ENCODE measurements around the gene SLC10A6.
"Not testable (repeated sequence)": the region's sequence is repeated elsewhere in the genome, so short reads cannot be mapped to it uniquely, and the experiment has no call there.

Gene SLC10A6

DNA sequence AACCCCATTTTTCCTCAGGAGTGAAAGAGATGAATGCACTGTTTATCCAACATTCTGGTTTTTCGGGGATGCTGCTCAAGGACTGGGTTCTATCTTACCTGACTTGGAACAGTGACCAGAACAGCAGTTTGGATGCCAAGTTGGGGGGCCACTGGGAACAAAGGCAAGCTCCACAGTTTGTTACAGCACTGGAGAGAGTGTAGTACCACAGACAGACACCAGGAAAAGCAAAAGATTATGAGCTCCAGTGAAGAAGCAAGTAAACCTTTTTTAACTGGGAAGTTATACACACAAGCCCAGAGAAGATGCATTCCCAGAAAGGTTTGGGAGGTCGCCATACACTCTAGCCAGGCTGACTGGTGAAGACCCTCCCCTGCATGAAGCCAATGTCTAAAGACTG lies 29.5 kb upstream of the SLC10A6 start:
- no peak for DNase-seq (ENCODE audit: extremely low read depth, insufficient read length)
- Histone ChIP-seq H3K36me3 (ENCODE audit: control insufficient read depth, insufficient read depth, low read length) (no peaks in the 10 kb centered on the region), H3K27me3 (replicated peaks; ENCODE audit: control insufficient read depth, insufficient read depth, low read length) (no peaks in the 10 kb centered on the region; the same call in 1 of the 2 replicates), H3K4me3 (replicated peaks; ENCODE audit: low read depth, low read length) (no peak overlapping the region)
- TF ChIP-seq, protein P1, sequence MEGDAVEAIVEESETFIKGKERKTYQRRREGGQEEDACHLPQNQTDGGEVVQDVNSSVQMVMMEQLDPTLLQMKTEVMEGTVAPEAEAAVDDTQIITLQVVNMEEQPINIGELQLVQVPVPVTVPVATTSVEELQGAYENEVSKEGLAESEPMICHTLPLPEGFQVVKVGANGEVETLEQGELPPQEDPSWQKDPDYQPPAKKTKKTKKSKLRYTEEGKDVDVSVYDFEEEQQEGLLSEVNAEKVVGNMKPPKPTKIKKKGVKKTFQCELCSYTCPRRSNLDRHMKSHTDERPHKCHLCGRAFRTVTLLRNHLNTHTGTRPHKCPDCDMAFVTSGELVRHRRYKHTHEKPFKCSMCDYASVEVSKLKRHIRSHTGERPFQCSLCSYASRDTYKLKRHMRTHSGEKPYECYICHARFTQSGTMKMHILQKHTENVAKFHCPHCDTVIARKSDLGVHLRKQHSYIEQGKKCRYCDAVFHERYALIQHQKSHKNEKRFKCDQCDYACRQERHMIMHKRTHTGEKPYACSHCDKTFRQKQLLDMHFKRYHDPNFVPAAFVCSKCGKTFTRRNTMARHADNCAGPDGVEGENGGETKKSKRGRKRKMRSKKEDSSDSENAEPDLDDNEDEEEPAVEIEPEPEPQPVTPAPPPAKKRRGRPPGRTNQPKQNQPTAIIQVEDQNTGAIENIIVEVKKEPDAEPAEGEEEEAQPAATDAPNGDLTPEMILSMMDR (IDR thresholded peaks at IDR 0.05; ENCODE audit: insufficient read depth, low read length, poor library complexity, severe bottlenecking) = no peak

DNA sequence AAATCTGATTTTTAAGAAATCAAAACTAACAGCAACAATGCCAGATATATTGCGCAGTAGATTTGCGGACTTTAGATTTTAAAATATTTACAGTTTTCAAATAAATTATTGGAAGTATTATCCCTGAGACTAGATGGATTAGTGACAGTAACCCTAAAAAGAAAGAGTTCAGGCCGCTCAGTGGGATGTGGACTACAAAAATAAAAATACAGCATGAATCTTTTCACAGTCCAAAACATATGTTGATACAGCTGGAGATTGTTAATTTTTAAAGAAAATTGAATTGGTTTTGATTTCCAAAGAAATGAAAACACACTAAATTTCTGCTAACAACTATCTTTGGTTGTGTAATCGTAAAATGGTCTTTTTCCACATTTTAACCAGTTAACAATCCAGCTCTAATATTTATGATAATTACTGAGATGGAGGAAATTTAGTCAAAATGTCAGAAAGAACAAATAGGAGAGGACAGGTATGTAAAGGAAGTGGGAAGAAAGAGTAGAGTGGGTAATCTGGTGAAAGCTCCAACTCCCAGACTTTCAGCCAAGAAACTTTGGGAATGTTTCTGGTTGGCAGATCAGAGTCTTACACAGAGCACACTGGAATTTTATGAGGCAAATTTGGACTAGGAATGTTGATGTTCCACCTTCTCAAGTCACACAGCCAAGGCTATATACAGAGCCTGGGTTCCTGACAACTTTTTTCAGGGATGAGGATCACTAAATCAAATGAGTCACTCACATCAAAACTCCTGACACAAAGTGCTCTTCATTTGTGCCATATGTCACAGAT lies 27.9 kb upstream of the SLC10A6 start:
- TF ChIP-seq, protein P1 (IDR thresholded peaks at IDR 0.05; ENCODE audit: insufficient read depth, low read length, poor library complexity, severe bottlenecking) = no peak
- DNase-seq (ENCODE audit: extremely low read depth, insufficient read length) = no peak
- Histone ChIP-seq H3K4me3 (replicated peaks; ENCODE audit: low read depth, low read length) (no peak overlapping the region), H3K36me3 (ENCODE audit: control insufficient read depth, insufficient read depth, low read length) (no peaks in the 10 kb centered on the region), H3K27me3 (replicated peaks; ENCODE audit: control insufficient read depth, insufficient read depth, low read length) (no peaks in the 10 kb centered on the region; the same call in 1 of the 2 replicates)

DNA sequence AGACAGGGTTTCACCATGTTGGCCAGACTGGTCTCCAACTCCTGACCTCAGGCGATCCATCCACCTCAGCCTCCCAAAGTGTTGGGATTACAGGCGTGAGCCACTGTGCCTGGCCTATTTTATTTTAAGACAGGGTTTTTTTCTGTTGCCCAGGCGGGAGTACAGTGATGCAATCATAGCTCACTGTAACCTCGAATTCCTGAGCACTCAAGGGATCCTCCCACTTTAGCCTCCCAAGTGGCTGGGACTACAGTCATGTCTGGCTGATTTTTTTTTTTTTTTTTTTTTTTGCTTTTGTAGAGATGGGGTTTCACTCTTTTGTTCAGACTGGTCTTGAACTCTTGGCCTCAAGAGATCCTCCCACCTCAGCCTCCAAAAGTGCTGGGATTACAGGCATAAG lies 26.3 kb upstream of the SLC10A6 start:
- H3K36me3 ChIP-seq (ENCODE audit: control insufficient read depth, insufficient read depth, low read length) = not testable (repeated sequence)

DNA sequence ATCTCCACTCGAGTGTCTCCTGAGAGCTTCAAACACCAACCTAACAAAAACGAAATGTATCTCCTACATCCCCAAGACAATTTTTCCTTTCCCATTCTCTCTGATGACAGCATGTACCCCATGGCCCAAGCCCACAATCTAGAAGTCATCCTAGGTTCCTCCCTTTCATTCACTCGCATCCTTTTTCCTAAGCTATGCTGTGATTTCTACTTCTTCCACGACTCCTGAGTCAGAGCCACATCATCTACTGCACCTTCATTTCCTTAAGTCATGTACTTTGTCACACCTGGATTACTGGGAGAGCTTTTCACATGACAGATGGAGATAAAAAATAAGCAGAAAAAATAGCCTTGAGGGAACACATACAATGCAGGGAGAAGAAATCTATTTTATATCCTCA lies 23.0 kb upstream of the SLC10A6 start:
- TF ChIP-seq, protein P1 (IDR thresholded peaks at IDR 0.05; ENCODE audit: insufficient read depth, low read length, poor library complexity, severe bottlenecking) = no peak
- no peak for DNase-seq (ENCODE audit: extremely low read depth, insufficient read length)
- Histone ChIP-seq H3K27me3 (replicated peaks; ENCODE audit: control insufficient read depth, insufficient read depth, low read length) (no peaks in the 10 kb centered on the region; the same call in 1 of the 2 replicates), H3K4me3 (replicated peaks; ENCODE audit: low read depth, low read length) (no peak overlapping the region), H3K36me3 (ENCODE audit: control insufficient read depth, insufficient read depth, low read length) (no peaks in the 10 kb centered on the region)

More for the DNA sequence above, 26.3 kb upstream of the SLC10A6 start:
- not testable (repeated sequence) for H3K4me3 ChIP-seq (replicated peaks; ENCODE audit: low read depth, low read length); H3K27me3 ChIP-seq (replicated peaks; ENCODE audit: control insufficient read depth, insufficient read depth, low read length); DNase-seq (ENCODE audit: extremely low read depth, insufficient read length)

DNA sequence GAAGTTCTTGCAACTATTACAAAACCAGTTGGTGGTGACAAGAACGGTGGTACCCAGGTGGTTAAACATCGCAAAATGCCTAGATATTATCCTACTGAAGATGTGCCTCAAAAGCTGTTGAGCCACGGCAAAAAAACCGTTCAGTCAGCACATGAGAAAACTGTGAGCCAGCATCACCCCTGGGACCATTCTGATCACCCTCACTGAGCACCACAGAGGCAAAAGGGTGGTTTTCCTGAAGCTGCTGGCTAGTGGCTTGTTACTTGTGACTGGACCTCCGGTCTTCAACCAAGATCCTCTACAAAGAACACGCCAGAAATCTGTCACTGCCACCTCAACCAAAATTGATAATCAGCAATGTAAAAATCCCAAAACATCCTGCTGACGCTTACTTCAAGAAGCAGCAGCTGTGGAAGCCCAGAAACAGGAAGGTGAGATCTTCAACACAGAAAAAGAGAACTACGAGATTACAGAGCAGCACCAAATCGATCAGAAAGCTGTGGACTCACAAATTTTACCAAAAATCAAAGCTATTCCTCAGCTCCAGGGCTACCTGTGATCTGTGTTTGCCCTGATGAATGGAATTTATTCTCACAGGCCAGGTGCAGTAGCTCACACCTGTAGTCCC lies 21.4 kb upstream of the SLC10A6 start:
- no peak for DNase-seq (ENCODE audit: extremely low read depth, insufficient read length)
- Histone ChIP-seq H3K36me3 (ENCODE audit: control insufficient read depth, insufficient read depth, low read length) (no peaks in the 10 kb centered on the region), H3K27me3 (replicated peaks; ENCODE audit: control insufficient read depth, insufficient read depth, low read length) (no peaks in the 10 kb centered on the region; the same call in 1 of the 2 replicates), H3K4me3 (replicated peaks; ENCODE audit: low read depth, low read length) (no peak overlapping the region)
- TF ChIP-seq, protein P1 (IDR thresholded peaks at IDR 0.05; ENCODE audit: insufficient read depth, low read length, poor library complexity, severe bottlenecking) = no peak

DNA sequence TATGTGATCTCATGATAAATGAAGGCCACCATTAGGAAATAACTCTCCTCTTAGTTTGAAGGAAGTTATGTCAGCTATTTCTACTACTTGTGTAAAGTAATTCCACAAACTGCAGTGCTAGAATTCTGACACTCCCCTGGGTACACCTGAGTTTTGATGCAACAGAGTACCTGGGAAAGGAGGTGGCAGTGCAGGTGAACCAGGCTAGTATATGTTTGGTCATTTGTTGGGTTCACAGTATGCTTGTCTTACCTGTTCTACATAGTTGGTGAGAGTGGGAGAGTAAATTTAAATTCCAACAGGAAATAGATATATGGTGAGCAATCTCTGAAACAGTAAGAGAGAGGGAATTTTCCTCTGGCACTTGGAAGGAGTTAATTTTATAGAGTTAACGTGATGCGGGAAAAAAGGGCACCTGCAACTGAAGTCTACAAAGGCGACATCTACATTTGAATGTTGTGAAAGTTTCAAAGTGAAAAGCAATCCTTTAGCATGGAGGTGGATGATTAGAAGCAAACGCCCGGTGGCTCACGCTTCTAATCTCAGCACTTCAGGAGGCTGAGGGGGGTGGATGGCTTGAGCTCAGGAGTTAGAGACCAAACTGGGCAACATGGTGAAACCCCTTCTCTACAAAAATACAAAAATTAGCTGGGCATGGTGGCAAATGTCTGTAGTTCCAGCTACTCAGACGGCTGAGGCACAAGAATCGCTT lies 8.3 kb upstream of the SLC10A6 start:
- TF ChIP-seq, protein P1 (IDR thresholded peaks at IDR 0.05; ENCODE audit: insufficient read depth, low read length, poor library complexity, severe bottlenecking) = no peak
- DNase-seq (ENCODE audit: extremely low read depth, insufficient read length) = no peak
- Histone ChIP-seq H3K27me3 (replicated peaks; ENCODE audit: control insufficient read depth, insufficient read depth, low read length) (no peaks in the 10 kb centered on the region), H3K4me3 (replicated peaks; ENCODE audit: low read depth, low read length) (no peak overlapping the region), H3K36me3 (ENCODE audit: control insufficient read depth, insufficient read depth, low read length) (no peaks in the 10 kb centered on the region)

Measured in GM06990 (cell line).